Effector memory CD8-positive, alpha-beta T cell (primary cell): ENCODE results near the gene RHBDF2.
"Not testable (repeated sequence)": the region's sequence is repeated elsewhere in the genome, so short reads cannot be mapped to it uniquely, and the experiment has no call there.

Experiments used
- ATAC-seq: fragments of 150-1000 bp; cut with Tn5 transposase; replicated peaks from 2 replicates; pipeline ENCODE4 v1.10.0; 2021; ENCODE audit warnings: mild to moderate bottlenecking, moderate library complexity
- DNase-seq, 3 experiments: peaks; one replicate each; pipeline ENCODE4 v3.0.0; 2021
- H3K27ac Mint-ChIP-seq, 2 donors: one replicate each; pipeline ENCODE4 v1.8.0; 2022; ENCODE audit warnings: mild to moderate bottlenecking in 2 of 2, mixed read lengths in 2 of 2, moderate library complexity in 2 of 2
- H3K27me3 Mint-ChIP-seq, 2 donors: one replicate each; pipeline ENCODE4 v1.8.0; 2022; ENCODE audit warnings: mixed read lengths in 2 of 2
- H3K36me3 Mint-ChIP-seq: one replicate; pipeline ENCODE4 v1.8.0; 2022; ENCODE audit warnings: mild to moderate bottlenecking, moderate library complexity, mixed read lengths; ENCODE audit not compliant: insufficient read depth
- H3K4me1 Mint-ChIP-seq, 2 donors: one replicate each; pipeline ENCODE4 v1.8.0; 2022; ENCODE audit warnings: low read depth in 2 of 2, mixed read lengths in 2 of 2
- H3K4me3 Mint-ChIP-seq, 2 donors: one replicate each; pipeline ENCODE4 v1.8.0; 2022; ENCODE audit warnings: mild to moderate bottlenecking in 2 of 2, mixed read lengths in 2 of 2, moderate library complexity in 2 of 2
- H3K9me3 Mint-ChIP-seq, 2 donors: one replicate each; pipeline ENCODE4 v1.8.0; 2022; ENCODE audit warnings: mixed read lengths in 2 of 2

The RHBDF2 gene

DNA sequence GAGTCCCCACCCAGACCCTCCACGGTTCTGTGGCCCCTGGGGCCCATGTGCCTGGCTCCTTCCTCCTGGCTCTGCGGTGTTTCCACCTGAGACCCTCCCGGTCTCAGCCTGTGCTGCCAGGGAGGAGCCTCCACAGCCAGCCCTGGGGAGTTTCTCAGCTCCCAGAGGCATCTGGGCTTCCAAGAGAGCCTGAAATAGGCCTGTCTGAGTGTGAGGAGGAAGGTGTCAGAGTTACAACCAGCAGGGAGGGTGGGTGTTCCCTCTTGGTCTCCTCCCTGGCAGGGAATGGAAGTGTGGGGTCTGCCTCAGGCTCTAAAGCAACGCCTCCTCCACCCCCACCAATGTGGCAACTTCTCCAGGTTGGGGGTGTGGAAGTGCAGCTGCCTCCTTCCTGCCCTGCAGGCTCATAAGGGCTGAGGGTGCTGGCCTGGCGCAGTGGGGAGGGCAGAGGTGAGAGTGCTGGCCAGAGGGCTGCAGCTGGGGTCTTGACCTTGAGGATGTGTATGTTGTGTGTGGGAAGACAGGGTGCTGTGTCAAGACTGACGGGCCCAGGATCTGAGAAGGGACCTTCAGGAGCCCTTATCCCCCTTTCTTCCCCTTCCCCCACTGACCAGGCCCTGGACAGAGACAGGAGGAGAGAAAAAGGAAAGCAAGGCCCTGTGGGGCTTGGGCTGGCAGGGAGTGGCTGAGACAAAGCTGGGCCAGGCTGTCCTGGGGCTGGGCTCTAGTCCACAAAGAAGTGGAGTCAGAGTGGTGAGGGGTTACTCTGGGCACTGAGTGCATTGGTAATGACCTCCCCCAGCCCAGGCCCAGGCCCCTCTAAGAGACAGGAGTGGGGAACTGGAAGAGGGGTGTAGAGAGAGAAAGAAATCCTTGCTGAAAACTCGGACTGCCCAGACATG is 33.9 kb upstream of the RHBDF2 start:
- Mint-ChIP-seq H3K36me3 (no peaks in the 10 kb centered on the region), H3K4me1 (peaks cover 0 to 11% of the 10 kb centered on the region in 2 donors), H3K27ac (no peak overlapping the region), H3K9me3 (no peaks in the 10 kb centered on the region), H3K27me3 (peaks cover 35 to 45% of the 10 kb centered on the region in 2 donors), H3K4me3 (no peak overlapping the region)
- DNase-seq (no peak), ATAC-seq (no peak)

DNA sequence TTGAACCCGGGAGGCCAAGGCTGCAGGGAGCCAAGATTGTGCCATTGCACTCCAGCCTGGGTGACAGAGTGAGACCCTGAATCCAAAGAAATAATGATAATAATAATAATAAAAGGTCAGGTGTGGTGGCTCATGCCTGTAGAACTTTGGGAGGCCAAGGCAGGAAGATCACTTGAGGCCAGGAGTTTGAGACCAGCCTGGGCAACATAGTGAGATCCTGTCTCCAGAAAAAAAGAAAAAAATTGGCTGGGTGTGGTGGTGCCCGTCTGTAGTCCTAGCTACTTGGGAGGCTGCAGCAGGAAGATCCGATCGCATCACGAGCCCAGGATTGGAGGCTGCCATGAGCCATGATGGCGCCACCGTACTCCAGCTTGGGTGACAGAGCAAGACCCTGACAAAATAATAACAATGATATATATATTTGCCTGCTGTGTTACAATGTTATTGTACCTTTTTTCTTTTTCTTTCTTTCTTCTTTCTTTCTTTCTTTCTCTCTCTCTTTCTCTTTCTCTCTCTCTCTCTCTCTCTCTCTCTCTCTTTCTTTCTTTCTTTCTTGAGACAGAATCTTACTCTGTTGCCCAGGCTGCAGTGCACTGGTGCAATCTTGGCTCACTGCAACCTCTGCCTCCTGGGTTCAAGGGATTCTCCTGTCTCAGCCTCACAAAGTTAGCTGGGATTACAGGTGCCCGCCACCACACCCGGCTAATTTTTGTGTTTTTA is 32.6 kb upstream of the RHBDF2 start:
- H3K4me3 Mint-ChIP-seq, DNase-seq, ATAC-seq, H3K36me3 Mint-ChIP-seq, H3K9me3 Mint-ChIP-seq, H3K4me1 Mint-ChIP-seq, H3K27ac Mint-ChIP-seq: not testable (repeated sequence)
- peaks cover 25 to 32% of the 10 kb centered on the region in 2 donors for H3K27me3 Mint-ChIP-seq

DNA sequence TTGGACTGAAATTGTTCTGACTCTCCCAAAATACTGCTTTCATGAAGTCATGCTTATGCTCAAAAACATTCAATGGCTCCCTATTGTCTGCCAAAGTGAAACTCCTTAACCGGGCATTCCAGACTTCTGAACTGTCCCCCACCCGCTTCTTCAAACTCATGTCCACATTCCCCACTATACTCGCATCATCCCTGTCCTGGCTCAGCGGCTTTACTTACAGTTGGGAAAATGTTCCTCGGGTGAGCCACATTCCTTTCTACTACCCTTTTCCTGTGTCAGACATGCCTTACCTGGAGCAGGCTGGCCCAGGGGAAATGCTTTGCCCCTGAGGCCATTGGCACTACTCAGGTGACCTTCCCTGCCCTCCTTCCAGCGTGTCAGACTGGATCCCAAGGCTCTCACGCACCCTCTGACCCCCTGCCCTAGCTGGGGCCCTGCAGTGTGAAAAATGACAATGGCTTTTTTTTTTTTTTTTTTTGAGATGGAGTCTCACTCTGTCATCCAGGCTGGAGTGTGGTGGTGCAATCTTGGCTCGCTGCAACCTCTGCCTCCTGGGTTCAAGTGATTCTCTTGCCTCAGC is 30.9 kb upstream of the RHBDF2 start:
- Mint-ChIP-seq H3K27me3 (peaks cover 21 to 26% of the 10 kb centered on the region in 2 donors), H3K27ac (peak overlapping the region in 1 of 2 donors; percentile 2), H3K4me1 (peaks cover 8 to 14% of the 10 kb centered on the region in 2 donors), H3K36me3 (no peaks in the 10 kb centered on the region), H3K4me3 (no peak overlapping the region), H3K9me3 (no peaks in the 10 kb centered on the region)
- DNase-seq = no peak
- ATAC-seq = no peak

DNA sequence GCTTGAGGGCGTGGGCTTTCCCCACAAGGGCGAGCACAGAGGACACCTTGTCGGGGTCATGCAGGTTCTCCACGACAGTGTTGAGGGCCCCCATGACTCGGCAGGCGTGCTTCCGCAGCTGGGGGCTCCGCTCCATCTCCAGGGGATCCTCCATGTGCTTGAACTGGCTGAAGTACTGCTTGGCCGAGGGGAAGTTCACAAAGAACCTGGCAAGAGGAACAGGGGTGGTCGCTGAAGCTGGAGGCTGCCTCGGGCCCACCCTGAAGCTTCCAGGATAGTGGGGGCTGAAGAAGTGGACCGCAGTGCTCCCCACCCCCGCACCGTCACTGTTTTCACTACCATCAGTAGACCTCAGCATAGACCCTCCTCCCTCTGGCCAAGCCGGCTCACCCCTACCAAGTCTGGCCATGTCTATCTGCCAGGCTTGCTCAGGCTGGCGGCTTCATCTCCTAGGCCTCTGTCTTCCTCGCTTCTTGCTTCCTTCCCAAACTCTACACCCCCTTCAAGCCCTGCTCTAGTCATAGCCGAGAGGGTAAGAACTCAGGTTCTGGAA is 30.3 kb upstream of the RHBDF2 start:
- H3K4me3 Mint-ChIP-seq = no peak overlapping the region

DNA sequence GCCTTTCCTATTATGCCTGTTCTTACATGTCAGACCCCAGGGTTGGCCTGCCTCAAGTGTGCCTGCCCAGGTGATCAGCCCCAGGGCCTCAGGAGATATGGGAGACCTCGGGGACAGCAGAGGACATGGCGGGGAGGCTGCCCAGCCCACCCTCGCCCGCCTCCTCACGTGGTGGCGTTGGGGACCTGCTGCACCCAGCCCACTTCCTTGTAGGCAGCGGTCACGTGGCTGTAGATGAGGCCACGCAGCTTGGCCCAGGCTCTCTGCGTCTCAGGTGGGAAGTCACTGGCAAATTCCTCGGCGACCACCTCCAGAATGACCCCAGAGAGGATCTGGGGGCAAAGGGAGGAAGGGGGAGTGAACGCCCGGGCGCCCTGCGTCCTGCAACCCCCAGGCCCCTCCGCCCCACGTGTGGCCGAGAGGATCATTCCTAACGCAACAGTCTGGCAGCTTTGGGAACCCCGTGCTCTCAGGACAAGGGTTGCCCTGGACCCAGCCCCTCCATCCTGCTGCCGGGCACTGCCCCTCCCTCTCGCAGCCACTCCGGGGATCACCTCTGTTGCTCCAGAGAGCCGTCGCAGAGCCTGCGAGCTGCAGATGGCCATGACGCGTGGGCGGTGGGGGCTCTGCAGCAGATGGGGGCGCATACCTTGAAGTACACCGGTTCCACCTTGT is 29.7 kb upstream of the RHBDF2 start:
- Mint-ChIP-seq H3K27me3 (peaks cover 9 to 13% of the 10 kb centered on the region in 2 donors), H3K27ac (no peak overlapping the region), H3K4me1 (peaks cover 9 to 16% of the 10 kb centered on the region in 2 donors), H3K4me3 (no peak overlapping the region), H3K9me3 (no peaks in the 10 kb centered on the region), H3K36me3 (no peaks in the 10 kb centered on the region)
- ATAC-seq = no peak
- no peak for DNase-seq

More for the DNA sequence above, 30.3 kb upstream of the RHBDF2 start:
- Mint-ChIP-seq H3K9me3 (no peaks in the 10 kb centered on the region), H3K4me1 (peaks cover 9 to 16% of the 10 kb centered on the region in 2 donors), H3K36me3 (no peaks in the 10 kb centered on the region), H3K27ac (peak overlapping the region in 1 of 2 donors; percentile 2), H3K27me3 (peaks cover 15 to 20% of the 10 kb centered on the region in 2 donors)
- DNase-seq = no peak
- no peak for ATAC-seq

DNA sequence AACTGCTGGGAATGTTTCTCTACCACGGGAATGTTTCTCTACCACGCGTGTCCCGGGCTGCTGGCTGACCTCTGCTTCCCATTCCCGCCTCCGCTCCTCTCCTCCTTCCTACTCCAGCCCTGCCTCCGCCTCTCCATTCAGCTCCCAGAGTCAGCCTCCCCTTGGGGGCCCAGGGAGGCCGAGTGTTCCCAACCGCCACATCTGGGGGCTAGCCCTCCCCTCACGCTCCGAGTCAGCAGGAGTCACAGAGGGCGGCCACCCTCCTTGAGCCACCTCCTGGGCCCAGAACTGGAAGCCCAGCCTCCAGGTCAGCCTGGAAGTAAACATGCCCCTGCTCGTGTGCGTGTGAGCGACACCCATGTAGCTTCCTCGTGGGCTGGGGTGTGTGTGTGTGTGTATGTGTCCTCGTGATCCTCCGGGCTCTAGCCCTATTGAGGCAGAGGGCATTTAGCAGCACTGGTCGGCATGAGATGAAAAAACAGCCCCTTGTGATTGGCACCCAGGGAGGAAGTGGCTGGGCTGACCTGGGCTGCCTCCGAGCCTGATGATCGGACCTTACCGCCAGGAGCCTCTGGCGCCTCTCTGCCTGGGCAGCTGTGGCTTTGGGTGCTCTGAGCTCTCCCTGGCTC is 29.0 kb upstream of the RHBDF2 start:
- ATAC-seq (no peak), DNase-seq (no peak)
- H3K4me1 Mint-ChIP-seq = peaks cover 9 to 16% of the 10 kb centered on the region in 2 donors
- no peaks in the 10 kb centered on the region for H3K9me3 Mint-ChIP-seq
- H3K27me3 Mint-ChIP-seq = peaks cover 6% of the 10 kb centered on the region in 2 donors
- peak overlapping the region in 1 of 2 donors; percentile 41 for H3K4me3 Mint-ChIP-seq
- no peaks in the 10 kb centered on the region for H3K36me3 Mint-ChIP-seq
- no peak overlapping the region for H3K27ac Mint-ChIP-seq

DNA sequence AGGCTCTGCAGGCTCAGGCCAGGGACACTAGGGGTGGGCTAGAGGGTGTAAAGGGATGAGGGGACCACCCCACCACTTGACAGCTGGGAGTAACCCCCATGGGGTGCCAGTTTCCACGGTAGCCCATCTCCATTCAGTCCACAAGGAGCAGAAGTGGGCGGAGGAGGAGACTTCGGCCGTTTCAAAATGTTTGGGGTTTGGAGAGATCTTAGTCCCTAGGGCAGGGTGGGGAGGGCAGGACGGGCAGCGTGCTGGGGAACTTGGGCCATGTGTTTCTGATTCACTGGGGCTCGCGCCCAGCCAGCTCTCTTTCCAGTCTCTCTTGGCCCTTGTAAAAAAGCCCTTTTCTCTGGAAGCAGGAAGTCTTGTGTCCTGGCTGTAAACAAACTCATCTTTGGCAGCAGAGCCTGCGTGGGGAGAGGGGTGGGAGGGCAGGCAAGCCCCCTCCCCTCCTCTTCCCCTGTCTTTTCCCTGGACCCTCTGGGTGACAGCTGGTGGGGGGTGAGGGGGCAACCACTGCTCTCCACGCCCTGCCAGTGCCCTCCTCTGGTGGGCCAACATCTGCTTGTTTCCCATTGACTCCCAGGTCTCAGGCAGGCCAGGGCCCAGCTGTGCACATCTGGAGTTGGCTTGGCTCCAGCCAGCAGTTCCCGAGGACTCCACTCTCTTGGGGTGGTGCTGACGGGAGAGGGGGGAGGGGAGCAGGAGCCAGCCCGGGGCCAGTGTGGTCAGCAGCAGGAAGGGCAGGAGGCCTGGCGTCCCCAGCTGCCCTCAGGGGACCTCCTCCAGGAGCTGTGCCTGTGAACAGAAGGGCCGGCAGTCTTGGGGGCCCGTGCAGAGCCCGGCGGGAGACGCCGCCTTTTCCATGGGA is 28.2 kb upstream of the RHBDF2 start:
- DNase-seq (no peak), ATAC-seq (no peak)
- H3K9me3 Mint-ChIP-seq = no peaks in the 10 kb centered on the region
- no peak overlapping the region for H3K27ac Mint-ChIP-seq
- H3K4me1 Mint-ChIP-seq = peaks cover 9 to 20% of the 10 kb centered on the region in 2 donors
- no peaks in the 10 kb centered on the region for H3K27me3 Mint-ChIP-seq
- H3K4me3 Mint-ChIP-seq = no peak overlapping the region
- peaks cover 3% of the 10 kb centered on the region for H3K36me3 Mint-ChIP-seq

DNA sequence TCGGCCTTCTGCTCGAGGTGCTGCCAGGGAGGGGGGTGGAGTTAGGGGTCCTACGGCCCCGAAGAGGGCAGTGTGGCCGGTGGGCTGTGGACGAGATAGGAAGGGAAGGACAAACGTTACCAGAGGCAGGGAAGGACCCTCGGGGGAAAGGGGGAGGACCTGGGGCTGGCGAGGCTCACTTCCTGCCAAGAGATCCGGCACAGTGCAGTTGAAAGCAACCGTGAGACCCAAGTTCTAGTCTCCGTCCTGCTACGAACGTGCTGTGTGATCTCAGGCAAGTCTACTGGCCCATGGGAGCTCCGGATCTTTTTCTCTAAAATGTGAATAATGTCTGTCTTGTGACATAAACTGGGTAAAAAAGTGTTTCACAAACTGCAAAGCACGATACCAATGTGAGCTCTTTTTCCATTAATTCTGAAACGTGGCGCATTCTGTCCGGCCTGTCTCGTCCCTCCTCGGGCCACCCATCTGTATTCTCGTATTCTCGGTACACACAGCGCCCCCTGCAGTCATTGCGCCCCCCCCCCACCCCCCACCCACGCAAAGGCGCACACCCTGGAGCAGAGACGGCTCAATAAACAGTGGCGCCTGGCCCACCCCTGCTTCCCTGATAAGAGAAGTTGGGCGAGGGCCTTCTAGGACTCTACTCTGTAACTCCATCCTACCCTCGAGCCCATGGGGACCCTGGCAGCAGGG is 27.5 kb upstream of the RHBDF2 start:
- DNase-seq (no peak), ATAC-seq (no peak)
- H3K4me1 Mint-ChIP-seq = peaks cover 12 to 21% of the 10 kb centered on the region in 2 donors
- H3K36me3 Mint-ChIP-seq = peaks cover 3% of the 10 kb centered on the region
- peak overlapping the region; percentile 50 to 84 for H3K27ac Mint-ChIP-seq
- no peaks in the 10 kb centered on the region for H3K27me3 Mint-ChIP-seq
- H3K4me3 Mint-ChIP-seq = peak overlapping the region in 1 of 2 donors; percentile 69
- H3K9me3 Mint-ChIP-seq = no peaks in the 10 kb centered on the region

DNA sequence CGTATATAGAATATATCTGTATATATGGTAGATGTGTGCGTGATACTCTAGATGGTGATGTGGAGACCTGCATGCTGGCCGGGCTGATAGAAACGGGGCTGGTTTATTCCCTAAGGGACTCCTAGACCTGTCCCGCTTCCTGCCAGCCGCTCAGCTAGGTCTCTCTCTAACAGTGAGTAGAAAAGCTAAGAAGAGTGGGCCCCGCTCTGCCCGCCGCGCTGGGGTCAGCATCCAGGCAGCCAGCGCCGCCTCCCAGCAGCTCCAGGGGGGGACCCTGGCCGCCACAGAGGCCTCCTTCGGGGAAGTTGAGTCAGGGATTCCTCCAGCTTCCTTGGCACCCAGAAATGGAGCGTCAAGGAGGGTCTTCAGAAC is 26.9 kb upstream of the RHBDF2 start:
- Mint-ChIP-seq H3K4me3 (peak overlapping the region; percentile 48 to 69), H3K27ac (peak overlapping the region; percentile 50 to 84)
- ATAC-seq = peak; percentile 19

DNA sequence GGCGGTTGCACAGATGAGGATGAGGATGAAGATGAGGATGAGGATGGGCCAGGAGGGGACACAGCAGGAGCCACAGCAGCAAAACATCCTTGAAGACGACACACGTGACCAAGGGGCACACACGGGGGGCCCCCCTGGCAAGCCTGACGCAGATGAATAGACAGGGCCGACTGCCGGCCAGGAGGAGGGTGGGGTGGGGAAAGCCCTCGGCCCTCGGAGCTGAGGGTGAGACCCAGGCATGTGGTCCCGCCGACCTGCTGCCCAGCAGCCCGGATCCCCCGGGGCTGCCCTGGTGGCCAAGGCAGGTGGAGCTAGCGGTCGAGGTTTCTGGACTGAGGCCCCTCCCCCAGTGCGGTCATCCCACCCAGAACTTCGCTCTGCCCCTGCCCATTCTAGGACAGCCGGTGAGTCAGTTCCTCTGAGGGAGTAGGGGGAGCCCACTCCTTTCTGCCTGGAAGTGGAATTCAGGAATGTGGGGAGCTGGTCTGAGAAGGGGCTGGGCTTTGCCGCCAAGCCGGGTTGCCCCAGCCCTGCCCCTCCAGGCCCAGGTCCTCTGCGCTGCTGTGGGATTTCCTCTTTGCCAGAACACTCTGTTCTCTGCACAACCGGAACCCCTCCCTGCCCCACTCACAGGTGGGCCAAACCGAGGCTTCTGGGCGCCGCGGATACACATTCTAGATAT is 26.3 kb upstream of the RHBDF2 start:
- H3K4me1 Mint-ChIP-seq = peaks cover 21 to 30% of the 10 kb centered on the region in 2 donors
- peak; percentile 74 for ATAC-seq
- H3K36me3 Mint-ChIP-seq = peaks cover 3% of the 10 kb centered on the region
- H3K4me3 Mint-ChIP-seq = peak overlapping the region; percentile 48 to 69
- DNase-seq = peak; percentile 37 to 44 (median 43)
- H3K27me3 Mint-ChIP-seq = no peaks in the 10 kb centered on the region
- H3K27ac Mint-ChIP-seq = peak overlapping the region; percentile 84 to 86
- H3K9me3 Mint-ChIP-seq = no peaks in the 10 kb centered on the region

More for the DNA sequence above, 26.9 kb upstream of the RHBDF2 start:
- Mint-ChIP-seq H3K36me3 (peaks cover 3% of the 10 kb centered on the region), H3K9me3 (no peaks in the 10 kb centered on the region), H3K27me3 (no peaks in the 10 kb centered on the region), H3K4me1 (peaks cover 18 to 27% of the 10 kb centered on the region in 2 donors)
- DNase-seq = no peak

DNA sequence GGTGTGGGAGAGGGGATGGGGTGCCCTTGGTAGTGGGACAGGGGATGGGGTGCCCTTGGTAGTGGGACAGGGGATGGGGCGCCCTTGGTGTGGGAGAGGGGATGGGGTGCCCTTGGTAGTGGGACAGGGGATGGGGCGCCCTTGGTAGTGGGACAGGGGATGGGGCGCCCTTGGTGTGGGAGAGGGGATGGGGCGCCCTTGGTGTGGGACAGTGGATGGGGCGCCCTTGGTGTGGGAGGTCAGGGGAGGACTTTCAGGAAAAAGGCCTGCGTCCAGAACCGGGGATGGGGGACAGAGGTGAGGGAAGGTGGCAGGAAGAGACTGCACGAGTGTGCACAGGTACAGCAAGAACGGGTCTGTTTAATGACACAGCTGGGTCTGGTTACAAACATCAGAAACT is 25.8 kb upstream of the RHBDF2 start:
- not testable (repeated sequence) for H3K27me3 Mint-ChIP-seq, H3K9me3 Mint-ChIP-seq, H3K36me3 Mint-ChIP-seq, DNase-seq, ATAC-seq
- H3K4me1 Mint-ChIP-seq = peaks cover 21 to 27% of the 10 kb centered on the region in 2 donors
- H3K4me3 Mint-ChIP-seq = peak overlapping the region; percentile 9 to 26
- H3K27ac Mint-ChIP-seq = peak overlapping the region; percentile 84 to 86
